Measurements from ENCODE around the gene LY6G6C. TPM values are rescaled to one million over a fixed set of nuclear protein-coding genes. Genes with fewer than 3 reads are reported as not detected.

The LY6G6C gene
- total RNA-seq, 1 experiment from 2014 or later, result not detected

GRCh38 chr6:31734247-31734820 lies 12.8 kb upstream of the LY6G6C start:
- DNase-seq, result no peak
- Mint-ChIP-seq H3K9me3 (no peaks in the 10 kb centered on the region; a peak in 2 of 5 replicates), H3K4me1 (peaks cover 48 to 51% of the 10 kb centered on the region in 2 experiments), H3K36me3 (ENCODE audit: insufficient read depth in 1 of 3, low read depth in 3 of 3) (peaks cover 36 to 41% (median 36%) of the 10 kb centered on the region in 3 experiments), H3K4me3 (peak overlapping the region; percentile 91 to 98), H3K27me3 (ENCODE audit: low read depth) (no peaks in the 10 kb centered on the region), H3K27ac (peak overlapping the region in 2 of 3 experiments; percentile 90 to 93; a peak in 4 of 7 replicates)
- no peaks in the 10 kb centered on the region for H4K20me1 ChIP-seq (ENCODE audit: control insufficient read depth, insufficient read depth, insufficient read length)
- H3K23me2 ChIP-seq (ENCODE audit: insufficient read length, low read depth, low read length, poor library complexity, severe bottlenecking), result peaks cover 26% of the 10 kb centered on the region
- H4K8ac ChIP-seq (replicated peaks; ENCODE audit: insufficient read length, low read depth, low read length), result no peak overlapping the region
- peaks cover 6% of the 10 kb centered on the region; the same call in 1 of the 2 replicates for H3K79me2 ChIP-seq (ENCODE audit: insufficient read depth, low read length)
- H4K91ac ChIP-seq (ENCODE audit: insufficient read length, low read depth, low read length), result no peak overlapping the region
- no peak for TF ChIP-seq CTCF (conservative IDR thresholded peaks at IDR 0.05)
- H2BK20ac ChIP-seq (ENCODE audit: low read depth, low read length, poor library complexity, severe bottlenecking), result no peak overlapping the region
- no peak overlapping the region for H3K14ac ChIP-seq (ENCODE audit: insufficient read depth, low read length)
- no CpG with 5 or more reads among the region's 2 CpGs for WGBS (ENCODE audit: extremely low coverage, insufficient read length, low lambda C conversion rate)
- no peak overlapping the region for H3T11ph ChIP-seq (ENCODE audit: low read length)
- no peak overlapping the region for H3K23ac ChIP-seq (ENCODE audit: insufficient read length, low read depth, low read length)
- H2BK12ac ChIP-seq (ENCODE audit: insufficient read length, low read depth, low read length), result peak overlapping the region; percentile 41
- no peaks in the 10 kb centered on the region for H3K79me1 ChIP-seq (ENCODE audit: insufficient read depth, low read depth, low read length, poor library complexity, severe bottlenecking)
- H3K56ac ChIP-seq (ENCODE audit: insufficient read length, low read depth, low read length), result no peak overlapping the region
- no peak overlapping the region for H3K4ac ChIP-seq (ENCODE audit: low read depth, low read length)
- H2BK15ac ChIP-seq (ENCODE audit: low read depth, low read length), result no peak overlapping the region
- H3K9ac ChIP-seq (ENCODE audit: extremely low read depth, insufficient read length, low read length), result peak overlapping the region; percentile 22
- H3K9me3 ChIP-seq (ENCODE audit: control insufficient read depth, low read depth, low read length), result no peaks in the 10 kb centered on the region
- no peak overlapping the region for H3K27ac ChIP-seq (ENCODE audit: insufficient read length, low read depth, low read length)
- no peak overlapping the region for H2AK5ac ChIP-seq (ENCODE audit: insufficient read length, low read length)
- H3K4me2 ChIP-seq (ENCODE audit: insufficient read depth, insufficient read length, low read length), result peak overlapping the region; percentile 87
- H4K5ac ChIP-seq (ENCODE audit: insufficient read length, low read depth, low read length), result no peak overlapping the region
- no peak overlapping the region for H2AFZ ChIP-seq (ENCODE audit: low read length)
- no peak overlapping the region for H3K18ac ChIP-seq (ENCODE audit: insufficient read length, low read depth, low read length)
- peaks cover 16% of the 10 kb centered on the region for H3K4me1 ChIP-seq (ENCODE audit: insufficient read depth, low read length)
- no peak overlapping the region for H2BK120ac ChIP-seq (ENCODE audit: low read depth, low read length, poor library complexity, severe bottlenecking)
- no peaks in the 10 kb centered on the region for H3K27me3 ChIP-seq (ENCODE audit: insufficient read depth, low read length)
- no peak overlapping the region for H2BK5ac ChIP-seq (ENCODE audit: insufficient read length, low read length)

Measured in H9 (cell line).